ENCODE results near the gene BRMS1.

BRMS1 gene

DNA sequence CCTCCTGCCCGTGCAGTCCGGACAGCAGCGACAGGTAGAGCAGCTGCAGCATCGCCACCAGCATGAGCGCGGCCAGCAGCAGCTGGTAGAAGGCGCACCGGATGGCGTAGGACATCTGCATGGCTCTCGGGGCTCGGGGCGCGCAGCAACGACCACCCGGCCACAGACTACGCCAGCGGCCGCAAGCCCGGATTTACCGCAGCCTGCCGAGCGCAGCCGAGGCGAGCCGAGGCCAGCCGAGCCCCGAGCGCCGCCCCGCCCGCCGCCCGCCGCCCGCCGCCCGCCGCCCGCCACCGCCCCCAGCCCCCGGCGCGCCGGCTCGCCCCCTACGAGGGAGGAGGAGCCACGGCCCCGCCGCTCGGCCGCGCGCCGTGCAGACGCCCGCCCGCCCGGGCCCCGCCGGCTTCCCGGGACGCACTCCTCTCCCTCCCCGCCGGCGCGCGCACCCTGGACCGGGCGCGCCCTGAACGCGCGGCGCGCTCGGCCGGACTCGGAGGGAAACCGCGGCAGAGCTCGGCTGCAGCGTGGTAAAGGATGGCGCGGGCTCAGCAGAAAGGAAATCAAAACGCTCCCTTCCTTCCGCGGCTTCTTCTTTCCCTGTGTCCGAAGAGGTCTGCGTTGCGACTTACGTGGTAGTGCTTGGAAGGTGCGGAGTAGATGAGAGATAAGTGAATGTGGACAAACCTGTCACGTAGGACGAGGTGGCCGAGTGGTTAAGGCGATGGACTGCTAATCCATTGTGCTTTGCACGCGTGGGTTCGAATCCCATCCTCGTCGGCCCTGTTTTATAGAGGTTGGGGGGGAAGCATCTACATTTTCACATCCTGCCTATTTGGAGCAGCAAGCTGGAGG, 2.7 kb upstream of the BRMS1 start, which contains the start of gene B4GAT1:
TSS of gene B4GAT1 (minus strand) at position 205 of the 852 bp plus-strand sequence. CDS start at position 121, 84 bp downstream.
- H3K36me3 ChIP-seq (replicated peaks), result no peaks in the 10 kb centered on the region
- peak within 1 kb of the TSS; percentile 43 for H3K27ac ChIP-seq
- in situ Hi-C loops (cut with HindIII; ENCODE audit: low pct_ligation_motif_present, low sequenced_read_pairs), result no loop called here
- TF ChIP-seq, protein P1, sequence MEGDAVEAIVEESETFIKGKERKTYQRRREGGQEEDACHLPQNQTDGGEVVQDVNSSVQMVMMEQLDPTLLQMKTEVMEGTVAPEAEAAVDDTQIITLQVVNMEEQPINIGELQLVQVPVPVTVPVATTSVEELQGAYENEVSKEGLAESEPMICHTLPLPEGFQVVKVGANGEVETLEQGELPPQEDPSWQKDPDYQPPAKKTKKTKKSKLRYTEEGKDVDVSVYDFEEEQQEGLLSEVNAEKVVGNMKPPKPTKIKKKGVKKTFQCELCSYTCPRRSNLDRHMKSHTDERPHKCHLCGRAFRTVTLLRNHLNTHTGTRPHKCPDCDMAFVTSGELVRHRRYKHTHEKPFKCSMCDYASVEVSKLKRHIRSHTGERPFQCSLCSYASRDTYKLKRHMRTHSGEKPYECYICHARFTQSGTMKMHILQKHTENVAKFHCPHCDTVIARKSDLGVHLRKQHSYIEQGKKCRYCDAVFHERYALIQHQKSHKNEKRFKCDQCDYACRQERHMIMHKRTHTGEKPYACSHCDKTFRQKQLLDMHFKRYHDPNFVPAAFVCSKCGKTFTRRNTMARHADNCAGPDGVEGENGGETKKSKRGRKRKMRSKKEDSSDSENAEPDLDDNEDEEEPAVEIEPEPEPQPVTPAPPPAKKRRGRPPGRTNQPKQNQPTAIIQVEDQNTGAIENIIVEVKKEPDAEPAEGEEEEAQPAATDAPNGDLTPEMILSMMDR (IDR thresholded peaks at IDR 0.05; ENCODE audit: low read depth, low read length, missing control alignments), result no peak
- H3K27me3 ChIP-seq (replicated peaks), result no peaks in the 10 kb centered on the region
- H3K4me3 ChIP-seq (ENCODE audit: low read depth, low read length), result peak within 1 kb of the TSS; percentile 88
- peak; percentile 87 for DNase-seq

DNA sequence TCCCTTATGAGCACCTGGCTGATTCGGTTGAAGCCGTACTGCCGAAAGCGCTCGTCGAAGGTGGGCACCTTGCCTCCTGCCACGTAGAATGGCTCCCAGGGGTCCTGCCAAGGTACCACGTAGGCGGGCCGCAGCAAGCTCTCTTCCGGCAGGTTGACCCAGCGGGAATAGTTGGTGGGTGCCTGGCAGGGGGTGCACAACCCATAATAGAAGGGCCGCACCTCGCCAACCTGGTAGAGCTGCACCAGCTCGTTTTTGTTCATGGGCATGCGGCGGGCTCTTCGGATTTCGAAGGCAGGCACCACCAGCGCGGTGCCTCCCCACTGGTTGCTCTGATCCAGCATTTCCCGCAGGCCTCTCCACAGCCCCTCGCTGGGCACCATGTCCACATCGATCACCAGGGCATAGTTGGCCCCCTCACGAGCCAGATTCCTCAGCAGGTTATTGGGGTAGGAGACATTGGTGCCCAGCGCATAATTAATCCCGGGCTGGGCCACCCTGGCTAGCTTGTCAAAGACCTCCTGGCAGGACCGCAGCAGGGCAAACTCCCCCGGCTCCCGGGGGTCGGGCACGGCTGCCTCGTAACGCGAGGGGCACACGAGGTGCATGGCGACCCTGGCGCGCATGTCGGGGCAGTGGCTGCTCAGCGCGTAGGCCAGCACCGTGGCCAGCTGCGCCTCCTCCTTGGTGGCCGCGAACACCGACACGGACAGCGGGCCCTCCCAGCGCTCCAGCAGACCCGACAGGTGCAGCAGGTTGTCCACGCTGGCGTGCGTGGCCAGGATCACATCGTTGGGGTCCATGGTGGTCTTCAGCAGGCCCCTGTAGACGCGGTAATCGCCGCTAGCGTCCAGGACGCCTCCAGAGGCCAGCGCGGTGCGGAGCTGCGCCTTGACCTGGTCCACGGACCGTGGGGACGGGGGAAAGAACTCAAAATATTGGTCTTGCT, 1.8 kb upstream of the BRMS1 start:
- H3K36me3 ChIP-seq (replicated peaks), result peaks cover 2% of the 10 kb centered on the region
- DNase-seq, result no peak
- H3K4me3 ChIP-seq (ENCODE audit: low read depth, low read length), result peak overlapping the region; percentile 88
- TF ChIP-seq, protein P1 (IDR thresholded peaks at IDR 0.05; ENCODE audit: low read depth, low read length, missing control alignments), result no peak
- in situ Hi-C loops (cut with HindIII; ENCODE audit: low pct_ligation_motif_present, low sequenced_read_pairs), result no loop called here
- no peaks in the 10 kb centered on the region for H3K27me3 ChIP-seq (replicated peaks)
- H3K27ac ChIP-seq, result peak overlapping the region; percentile 25

DNA sequence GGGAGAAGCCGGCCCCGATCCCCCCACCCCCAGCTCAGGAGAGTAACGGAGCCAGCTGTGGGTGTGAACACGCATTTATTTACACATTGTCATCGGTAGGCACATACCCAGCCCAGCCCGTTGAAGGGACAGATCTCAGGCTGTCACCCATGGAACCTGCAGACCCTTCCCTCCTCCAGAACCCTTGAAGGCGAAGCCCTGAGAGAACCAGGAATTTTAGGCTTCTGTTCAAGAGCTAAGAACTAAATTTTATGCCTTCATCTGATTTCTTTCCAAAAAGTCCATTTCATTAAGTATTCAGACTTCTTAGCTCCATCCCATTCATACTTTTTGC, 379 bp upstream of the BRMS1 start:
- in situ Hi-C loops (cut with HindIII; ENCODE audit: low pct_ligation_motif_present, low sequenced_read_pairs), result no loop called here
- Histone ChIP-seq H3K36me3 (replicated peaks) (peaks cover 12% of the 10 kb centered on the region), H3K4me3 (ENCODE audit: low read depth, low read length) (peak overlapping the region; percentile 98), H3K27me3 (replicated peaks) (no peaks in the 10 kb centered on the region), H3K27ac (peak overlapping the region; percentile 69)
- TF ChIP-seq, protein P1 (IDR thresholded peaks at IDR 0.05; ENCODE audit: low read depth, low read length, missing control alignments), result no peak
- DNase-seq, result no peak

DNA sequence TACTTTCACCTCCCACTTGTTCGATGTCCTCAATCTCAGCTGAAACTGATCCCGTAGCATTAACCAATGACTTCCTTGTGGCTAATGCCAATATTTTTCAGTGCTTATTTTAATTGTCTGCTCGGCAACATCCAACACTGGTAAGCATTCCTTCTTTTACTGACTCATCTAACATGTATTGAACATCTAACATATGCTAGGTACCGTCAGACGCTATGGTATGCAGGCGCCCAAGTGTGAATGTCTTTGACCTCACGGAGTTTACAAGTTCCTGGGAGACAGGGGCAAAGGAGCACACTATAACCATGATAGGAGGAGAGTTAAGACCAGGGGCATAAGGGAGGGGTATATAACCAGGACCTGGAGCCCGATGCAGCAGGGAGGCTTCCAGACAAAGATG, 1.7 kb downstream of the BRMS1 start:
- Histone ChIP-seq H3K27ac (no peak overlapping the region), H3K27me3 (replicated peaks) (no peaks in the 10 kb centered on the region), H3K36me3 (replicated peaks) (peaks cover 26% of the 10 kb centered on the region), H3K4me3 (ENCODE audit: low read depth, low read length) (no peak overlapping the region)
- TF ChIP-seq, protein P1 (IDR thresholded peaks at IDR 0.05; ENCODE audit: low read depth, low read length, missing control alignments), result no peak
- DNase-seq, result no peak
- in situ Hi-C loops (cut with HindIII; ENCODE audit: low pct_ligation_motif_present, low sequenced_read_pairs), result no loop called here

DNA sequence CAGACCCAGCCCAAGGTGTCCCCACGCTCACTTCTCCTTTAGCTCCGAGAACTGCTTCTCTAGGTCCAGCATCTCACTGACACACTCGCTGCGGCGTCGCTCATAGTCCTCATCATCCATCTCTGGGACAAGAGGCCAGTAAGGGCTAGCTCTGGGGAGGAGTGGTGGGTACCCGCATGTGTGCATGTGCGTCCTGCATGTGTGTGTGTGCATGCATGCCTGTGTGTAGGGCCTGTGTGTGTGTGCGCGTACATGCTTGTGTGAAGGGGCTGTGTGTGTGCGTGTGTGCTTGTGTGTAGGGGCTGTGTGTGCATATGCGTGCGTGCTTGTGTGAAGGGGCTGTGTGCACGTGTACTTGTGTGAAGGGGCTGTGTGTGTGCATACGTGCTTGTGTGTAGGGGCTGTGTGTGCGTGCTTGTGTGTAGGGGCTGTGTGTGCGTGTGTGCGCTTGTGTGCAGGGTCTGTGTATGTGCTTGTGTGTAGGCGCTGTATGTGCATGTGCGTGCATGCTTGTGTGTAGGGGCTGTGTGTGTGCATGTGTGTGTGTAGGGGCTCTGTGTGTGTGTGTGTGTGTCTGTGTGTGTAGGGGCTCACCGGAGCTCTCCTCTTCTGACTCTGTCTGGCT, 3.3 kb downstream of the BRMS1 start:
- Histone ChIP-seq H3K27me3 (replicated peaks) (no peaks in the 10 kb centered on the region), H3K36me3 (replicated peaks) (peaks cover 26% of the 10 kb centered on the region), H3K4me3 (ENCODE audit: low read depth, low read length) (no peak overlapping the region), H3K27ac (no peak overlapping the region)
- DNase-seq, result no peak
- in situ Hi-C loops (cut with HindIII; ENCODE audit: low pct_ligation_motif_present, low sequenced_read_pairs), result no loop called here
- TF ChIP-seq, protein P1 (IDR thresholded peaks at IDR 0.05; ENCODE audit: low read depth, low read length, missing control alignments), result no peak

Measured in brain microvascular endothelial cell (primary cell).